Activated CD4-positive, alpha-beta T cell treated with anti-CD3 and anti-CD28 coated beads for 4 hours (primary cell): Measurements from ENCODE around the gene PPM1M.
"Not testable (repeated sequence)": the region's sequence is repeated elsewhere in the genome, so short reads cannot be mapped to it uniquely, and the experiment has no call there.

ENCODE experiments used
- DNase-seq, 2 donors: peaks; one replicate each; pipeline ENCODE4 v3.0.0-alpha.2; 2020

The PPM1M gene

DNA sequence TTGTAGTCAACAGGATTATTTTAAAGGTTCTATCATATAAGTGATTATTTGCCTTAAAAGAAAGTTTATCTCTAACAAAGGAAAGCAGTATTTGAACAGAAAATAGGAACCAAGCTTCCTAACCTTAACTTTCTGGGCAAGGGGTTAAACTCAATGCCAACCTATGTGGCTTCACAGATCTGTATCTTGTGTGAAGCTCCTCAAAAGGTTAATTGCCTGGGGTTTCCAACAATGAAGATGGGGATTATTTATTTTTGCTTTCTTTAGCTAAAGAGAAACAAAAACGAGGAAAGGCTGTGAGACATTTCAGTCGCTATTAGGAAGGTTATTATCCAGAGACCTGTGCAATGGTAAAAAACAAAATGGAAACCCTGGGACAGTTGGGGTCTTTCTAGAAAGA is 34.0 kb downstream of the PPM1M start:
- no peak for DNase-seq

DNA sequence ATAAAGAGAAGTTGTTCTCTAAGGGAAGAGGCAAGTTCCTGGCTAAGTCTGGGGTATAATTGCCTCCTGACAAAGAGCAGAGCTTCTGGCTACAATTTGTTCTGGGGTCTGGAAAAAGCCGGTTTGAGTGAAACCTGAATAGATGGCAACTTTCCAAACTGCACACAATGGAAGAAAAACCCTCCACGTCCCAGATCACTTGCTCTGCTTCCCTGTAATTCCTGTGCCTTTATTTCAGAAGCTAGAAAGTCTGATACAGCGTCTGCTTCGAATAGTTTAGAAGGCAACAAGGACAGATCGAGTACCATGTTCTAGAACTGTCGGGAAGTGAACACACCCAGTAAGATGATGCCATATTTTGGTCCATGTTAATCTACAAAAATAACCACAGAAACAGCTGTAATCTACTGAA is 34.5 kb downstream of the PPM1M start:
- DNase-seq: no peak

DNA sequence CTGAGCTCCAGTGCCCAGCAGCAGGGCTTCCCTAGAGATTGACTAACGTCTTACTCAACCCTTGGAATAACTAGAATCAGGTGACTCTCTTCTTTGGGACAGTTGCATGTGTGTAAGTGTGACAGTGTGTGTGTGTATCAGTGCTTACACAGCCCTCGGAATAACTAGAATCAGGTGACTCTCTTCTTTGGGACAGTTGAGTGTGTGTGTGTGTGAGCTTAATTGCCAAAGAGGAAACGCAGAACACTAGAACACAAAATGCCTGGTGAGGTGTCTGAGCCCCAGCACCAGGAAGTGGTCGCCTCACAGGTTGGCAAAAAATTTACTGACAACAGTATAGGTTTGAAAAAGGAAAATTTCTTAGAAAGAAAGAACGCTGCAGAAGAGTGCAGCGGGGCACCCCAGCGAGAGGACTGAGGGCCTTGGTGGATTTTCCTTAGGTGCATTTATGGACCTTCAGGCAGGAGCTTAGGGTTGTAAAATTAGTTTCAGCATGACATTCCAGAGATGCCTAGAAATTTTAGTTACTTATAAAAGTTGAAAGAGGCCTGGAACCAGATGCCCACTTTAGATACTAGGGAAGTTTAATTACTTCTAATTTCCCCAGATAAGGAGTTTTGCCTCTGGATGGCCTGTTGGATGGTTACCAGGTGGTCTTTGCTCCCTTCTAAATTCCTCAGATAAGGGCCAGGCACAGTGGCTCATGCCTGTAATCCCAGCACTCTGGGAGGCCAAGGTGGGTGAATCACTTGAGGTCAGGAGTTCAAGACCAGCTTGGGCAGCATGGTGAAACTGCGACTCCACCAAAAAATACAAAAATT is 36.6 kb downstream of the PPM1M start:
- peak in 1 of 2 donors; percentile 36 for DNase-seq

DNA sequence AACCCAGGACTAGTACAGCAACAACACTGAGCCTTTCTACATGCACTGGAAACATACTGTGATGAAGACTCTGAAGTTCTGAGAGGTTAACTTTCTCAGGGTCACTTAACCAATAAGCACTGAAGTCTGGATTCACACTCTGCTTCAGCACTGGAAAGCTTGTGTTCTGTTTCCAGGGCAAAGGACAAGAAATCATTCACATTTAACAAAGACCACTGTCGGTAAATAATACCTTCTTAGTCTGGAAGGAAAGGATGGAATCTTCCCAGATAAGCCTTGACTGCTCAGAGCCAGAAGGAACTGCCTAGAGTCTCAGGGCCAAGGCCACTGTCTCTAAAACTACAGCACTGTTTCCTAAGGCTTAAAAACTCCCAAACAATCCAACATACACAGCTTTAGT is 37.7 kb downstream of the PPM1M start:
- no peak for DNase-seq

DNA sequence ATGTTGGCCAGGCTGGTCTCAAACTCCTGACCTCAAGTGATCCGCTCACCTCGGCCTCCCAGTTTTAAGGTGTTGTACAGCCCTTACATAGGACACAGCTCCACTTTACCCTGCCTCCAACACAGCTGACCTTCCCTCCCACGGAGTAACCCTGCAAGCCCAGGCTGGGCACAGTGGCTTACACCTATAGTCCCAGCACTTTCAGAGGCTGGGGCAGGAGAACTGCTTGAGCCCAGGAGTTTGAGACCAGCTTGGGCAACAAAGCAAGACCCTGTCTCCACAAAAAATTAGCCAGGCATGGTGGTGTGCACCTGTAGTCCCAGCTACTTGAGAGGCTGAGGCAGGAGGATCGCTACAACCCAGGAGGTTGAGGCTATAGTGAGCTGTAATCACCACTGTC is 38.5 kb downstream of the PPM1M start:
- DNase-seq: not testable (repeated sequence)

DNA sequence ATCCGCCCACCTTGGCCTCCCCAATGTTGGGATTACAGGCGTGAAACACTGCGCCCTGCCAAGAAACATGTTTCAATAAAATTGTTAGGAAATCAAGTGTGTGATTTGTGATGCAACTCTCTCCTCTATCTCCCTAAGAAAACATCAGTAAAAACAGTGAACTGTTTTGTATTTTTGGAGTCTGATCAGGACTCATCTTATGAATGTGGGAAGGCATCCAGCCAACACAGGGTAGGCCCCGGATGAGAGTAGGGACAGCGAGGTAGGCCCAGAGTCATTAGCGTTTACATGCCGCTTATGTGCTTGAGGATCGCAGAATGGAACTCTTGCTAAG is 41.2 kb downstream of the PPM1M start:
- no peak for DNase-seq

DNA sequence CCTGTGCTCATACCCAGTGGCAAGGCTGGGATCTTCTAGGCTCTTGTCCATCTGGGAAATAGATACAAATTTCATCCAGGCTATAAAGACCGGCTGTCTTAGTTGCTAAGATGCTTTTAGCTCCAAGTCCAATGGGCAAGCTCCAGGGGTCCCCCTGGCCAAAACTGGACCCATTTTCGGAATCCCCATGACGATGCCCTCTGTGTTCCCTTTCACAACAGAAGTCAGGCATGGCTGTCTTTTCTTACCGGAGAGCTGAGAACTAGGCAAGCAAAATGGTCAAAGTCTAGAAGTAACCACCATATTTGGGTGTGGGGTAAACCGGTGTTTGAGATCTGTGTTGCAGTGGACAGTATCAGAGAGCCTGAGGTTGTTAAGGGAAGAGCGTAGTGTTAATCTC is 43.1 kb downstream of the PPM1M start:
- DNase-seq: no peak

DNA sequence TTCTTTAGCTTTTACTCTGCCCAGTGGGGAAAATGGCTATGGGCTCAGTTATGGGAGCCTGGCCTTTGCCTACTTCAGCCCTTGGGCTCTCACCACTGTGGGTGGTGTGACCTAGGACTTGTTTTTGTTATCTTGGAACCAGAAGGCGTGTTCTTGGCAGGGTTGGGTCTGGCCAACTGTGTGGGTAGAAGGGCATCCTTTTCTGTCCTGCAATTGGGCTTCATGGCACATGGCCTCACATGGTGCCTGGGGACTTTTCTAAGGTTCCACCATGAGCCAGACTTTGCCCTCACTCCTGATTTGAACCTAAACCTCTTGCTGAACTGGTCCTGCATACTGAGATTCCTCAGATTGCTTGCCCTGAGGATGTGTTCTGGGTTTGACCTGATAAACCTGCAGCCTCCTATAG is 43.8 kb downstream of the PPM1M start:
- no peak for DNase-seq

DNA sequence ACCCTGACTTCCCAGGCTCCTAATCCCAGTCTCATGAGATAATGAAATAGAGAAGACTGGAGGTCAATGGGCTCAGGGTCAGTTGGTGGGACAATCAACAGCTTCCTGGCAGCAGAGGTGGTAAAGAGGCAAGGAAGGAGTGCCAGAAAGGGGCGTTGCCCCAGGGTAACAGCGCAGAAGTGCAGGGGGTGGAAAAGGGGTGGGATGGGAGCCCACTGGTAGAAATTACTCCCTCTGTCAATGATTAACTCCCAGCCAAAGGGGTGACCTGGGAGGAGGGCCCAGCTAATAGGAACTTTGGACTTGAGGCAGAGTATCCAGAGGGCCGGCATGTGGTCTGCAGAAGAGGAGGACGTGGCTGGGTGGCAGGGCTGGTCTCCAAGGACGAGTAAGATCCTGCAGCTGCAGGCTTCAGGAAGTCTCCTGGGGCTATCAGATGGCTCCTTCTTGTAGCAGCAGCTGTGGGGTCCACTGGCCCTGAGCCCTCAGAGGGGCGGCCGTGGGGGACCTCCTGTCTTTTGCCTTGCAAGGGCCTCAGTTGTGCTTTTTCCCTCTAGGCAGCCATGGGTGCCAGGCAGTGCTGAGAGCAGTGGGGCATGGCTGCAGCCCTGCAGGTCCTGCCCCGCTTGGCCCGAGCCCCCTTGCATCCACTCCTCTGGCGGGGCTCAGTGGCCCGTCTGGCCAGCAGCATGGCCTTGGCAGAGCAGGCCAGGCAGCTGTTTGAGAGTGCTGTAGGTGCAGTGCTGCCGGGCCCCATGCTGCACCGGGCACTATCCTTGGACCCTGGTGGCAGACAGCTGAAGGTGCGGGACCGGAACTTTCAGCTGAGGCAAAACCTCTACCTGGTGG is 44.4 kb downstream of the PPM1M start:
- no peak for DNase-seq

DNA sequence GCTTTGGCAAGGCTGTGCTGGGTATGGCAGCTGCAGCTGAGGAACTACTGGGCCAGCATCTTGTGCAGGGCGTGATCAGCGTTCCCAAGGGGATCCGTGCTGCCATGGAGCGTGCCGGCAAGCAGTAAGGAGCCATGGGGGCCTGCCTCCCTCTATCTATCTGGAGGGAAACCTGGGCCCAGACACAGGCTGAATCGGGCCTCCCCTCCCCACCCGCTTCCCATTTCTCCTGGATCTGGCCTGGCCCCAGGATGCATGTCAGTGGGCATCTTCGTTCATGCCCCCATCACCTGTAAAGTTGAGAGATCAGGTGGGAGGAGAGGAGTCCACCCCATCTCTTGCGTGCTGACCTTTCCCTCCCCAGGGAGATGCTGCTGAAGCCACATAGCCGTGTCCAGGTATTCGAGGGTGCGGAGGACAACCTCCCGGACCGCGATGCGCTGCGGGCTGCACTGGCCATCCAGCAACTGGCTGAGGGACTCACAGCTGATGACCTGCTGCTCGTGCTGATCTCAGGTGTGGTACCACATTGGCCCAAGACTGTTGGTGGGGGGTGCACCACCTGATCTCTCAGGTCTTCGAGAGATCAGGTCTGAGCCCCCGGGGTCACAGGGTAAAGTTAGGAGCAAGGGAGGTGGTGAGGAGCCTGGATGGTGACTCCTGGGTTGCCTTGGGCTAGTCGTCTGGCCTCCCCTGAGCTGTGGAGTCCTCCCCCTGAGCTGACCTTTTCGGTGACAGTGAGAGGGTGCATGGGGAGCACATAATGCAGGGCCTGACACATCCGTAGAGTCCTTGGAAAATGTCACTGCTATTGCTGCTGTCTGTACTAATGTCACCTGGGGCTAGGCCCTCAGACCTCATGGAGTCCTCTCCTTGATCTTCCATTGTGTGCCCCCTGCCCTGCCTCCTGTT is 45.3 kb downstream of the PPM1M start:
- no peak for DNase-seq

DNA sequence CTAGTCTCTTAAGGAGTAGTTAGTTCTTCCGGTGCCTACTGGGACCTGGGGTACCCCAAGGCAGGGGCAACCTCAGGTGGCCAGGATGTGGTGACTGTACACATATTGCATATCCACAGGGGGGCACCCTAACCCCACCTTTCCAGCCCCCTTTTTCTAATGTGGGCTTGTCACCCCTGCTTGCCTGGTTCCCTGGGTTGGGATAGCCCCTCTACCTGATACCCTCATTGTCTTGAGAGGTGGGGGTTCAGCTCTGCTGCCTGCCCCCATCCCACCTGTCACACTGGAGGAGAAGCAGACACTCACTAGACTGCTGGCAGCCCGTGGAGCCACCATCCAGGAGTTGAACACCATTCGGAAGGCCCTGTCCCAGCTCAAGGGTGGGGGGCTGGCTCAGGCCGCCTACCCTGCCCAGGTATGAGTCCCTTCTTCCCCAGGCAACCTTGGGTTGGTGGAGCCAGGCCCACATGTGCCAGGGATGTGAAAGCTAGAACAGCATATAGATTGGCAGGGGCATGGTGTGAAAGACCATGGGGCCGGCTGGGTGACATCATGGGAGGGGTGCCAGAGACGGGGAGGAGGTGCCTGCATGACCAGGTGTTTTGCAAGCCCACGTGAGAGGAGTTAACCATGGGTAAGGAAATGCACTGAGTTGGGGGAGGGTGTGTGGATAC is 46.1 kb downstream of the PPM1M start:
- peak; percentile 36 to 48 for DNase-seq

DNA sequence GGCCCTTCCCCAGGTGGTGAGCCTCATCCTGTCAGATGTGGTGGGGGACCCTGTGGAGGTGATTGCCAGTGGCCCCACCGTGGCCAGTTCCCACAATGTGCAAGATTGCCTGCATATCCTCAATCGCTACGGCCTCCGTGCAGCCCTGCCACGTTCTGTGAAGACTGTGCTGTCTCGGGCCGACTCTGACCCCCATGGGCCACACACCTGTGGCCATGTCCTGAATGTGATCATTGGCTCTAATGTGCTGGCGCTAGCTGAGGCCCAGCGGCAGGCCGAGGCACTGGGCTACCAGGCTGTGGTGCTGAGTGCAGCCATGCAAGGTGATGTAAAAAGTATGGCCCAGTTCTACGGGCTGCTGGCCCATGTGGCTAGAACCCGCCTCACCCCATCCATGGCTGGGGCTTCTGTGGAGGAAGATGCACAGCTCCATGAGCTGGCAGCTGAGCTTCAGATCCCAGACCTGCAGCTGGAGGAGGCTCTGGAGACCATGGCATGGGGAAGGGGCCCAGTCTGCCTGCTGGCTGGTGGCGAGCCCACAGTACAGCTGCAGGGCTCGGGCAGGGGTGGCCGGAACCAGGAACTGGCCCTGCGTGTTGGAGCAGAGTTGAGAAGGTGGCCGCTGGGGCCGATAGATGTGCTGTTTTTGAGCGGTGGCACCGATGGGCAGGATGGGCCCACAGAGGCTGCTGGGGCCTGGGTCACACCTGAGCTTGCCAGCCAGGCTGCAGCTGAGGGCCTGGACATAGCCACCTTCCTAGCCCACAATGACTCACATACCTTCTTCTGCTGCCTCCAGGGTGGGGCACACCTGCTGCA is 46.9 kb downstream of the PPM1M start:
- DNase-seq: no peak

DNA sequence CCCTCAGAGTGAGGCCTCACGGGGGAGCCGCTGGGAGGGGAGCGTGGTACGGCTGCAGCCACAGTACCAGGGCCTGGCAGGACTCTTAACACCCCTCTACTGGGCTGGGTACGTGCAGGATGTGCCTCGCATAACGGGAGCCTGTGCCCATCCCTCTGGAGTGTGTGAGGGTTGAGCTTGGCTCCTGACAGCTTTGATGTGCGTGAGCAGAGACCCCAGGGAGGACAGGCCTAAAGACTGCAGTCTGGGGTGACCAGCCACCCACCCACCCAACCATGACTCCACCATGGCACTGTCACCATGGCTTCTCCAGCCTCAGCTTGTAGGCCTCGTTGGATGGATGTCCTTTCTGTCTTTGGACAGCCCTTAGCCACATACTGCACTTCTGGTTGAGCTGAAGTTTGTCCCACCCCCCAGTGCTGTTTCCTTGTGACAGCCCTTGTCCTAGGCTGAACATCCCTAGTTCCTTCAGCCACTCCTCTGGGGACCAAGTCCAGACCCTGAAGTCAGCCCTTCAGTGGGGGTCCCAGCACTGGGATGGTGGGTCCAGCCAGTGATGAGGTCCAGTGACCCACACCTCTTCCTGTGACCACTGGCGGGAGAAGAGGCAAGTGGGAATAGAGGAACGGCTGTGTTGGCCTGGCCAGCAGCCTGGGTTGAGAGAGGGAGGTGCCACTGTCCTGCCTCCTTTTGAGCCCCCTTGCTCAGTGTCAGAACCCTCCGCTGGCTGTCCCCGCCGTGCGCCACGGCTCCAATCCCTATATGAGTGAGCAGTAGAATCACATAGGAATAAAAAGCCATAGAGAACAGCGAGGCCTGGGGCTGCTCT is 48.1 kb downstream of the PPM1M start:
- no peak for DNase-seq

DNA sequence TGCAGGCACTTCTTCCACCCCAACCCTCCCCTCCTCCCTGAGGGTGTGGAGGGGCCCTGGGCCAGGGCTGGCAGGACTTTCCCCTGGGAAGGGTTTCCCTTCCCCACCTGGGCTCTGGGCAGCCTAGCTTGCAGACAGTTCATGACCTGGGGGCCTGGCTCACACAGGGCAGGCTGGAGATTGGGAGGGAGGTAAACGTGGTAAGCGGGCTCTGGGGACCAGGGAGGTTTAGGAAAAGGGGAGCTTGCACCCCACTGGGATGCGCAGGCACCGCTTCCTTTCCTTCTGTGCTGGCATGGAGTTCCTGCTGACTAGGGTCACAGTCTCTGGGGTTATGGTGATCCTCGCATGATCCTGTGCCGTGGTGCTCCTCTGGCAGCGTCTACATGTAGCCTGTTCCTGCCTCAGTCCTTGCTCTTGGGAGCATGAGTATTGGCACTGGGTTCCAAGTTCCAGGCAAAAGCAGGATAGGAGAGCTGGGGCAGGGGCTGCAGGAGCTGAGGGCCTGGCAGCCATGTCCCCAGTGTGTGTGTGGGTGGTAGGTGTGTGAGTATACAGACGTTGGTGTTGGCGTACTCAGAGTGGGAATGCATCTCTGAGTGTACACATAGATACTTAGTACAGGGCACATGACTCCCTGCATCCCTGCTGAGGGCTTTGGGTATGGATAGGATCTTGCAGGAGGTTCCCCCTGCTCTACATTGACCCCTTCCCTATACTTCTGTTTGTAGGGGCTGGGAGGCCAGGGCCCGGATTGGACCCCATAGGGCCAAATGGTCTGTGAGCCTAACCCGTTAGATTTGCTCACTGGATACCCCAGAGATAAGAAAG is 49.0 kb downstream of the PPM1M start:
- DNase-seq: no peak

DNA sequence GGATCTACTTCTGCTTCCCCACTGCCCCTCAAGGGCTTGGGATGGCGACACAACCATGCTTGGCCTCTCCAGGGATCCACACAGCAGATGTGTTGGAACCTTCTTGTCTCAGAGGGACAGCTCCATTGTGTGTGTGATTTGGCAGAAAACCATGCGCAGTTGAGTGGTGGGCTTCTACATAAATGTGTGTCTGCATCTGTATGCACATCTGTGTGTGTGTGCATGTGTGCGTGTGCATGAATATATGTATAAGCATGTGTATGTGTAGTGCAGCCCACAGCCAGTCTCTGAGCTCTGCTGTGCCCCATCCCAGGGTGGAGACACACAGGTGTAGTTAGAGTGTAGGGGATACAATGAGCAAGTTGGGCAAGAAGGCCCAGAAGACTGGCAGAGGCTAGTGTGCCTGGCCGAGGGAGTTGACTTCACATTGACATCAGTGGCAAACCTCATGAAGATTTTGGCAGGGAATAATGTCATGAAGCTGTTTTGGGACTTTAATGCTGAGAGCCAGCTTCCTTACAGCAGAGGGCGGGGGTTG is 50.2 kb downstream of the PPM1M start:
- DNase-seq: no peak

DNA sequence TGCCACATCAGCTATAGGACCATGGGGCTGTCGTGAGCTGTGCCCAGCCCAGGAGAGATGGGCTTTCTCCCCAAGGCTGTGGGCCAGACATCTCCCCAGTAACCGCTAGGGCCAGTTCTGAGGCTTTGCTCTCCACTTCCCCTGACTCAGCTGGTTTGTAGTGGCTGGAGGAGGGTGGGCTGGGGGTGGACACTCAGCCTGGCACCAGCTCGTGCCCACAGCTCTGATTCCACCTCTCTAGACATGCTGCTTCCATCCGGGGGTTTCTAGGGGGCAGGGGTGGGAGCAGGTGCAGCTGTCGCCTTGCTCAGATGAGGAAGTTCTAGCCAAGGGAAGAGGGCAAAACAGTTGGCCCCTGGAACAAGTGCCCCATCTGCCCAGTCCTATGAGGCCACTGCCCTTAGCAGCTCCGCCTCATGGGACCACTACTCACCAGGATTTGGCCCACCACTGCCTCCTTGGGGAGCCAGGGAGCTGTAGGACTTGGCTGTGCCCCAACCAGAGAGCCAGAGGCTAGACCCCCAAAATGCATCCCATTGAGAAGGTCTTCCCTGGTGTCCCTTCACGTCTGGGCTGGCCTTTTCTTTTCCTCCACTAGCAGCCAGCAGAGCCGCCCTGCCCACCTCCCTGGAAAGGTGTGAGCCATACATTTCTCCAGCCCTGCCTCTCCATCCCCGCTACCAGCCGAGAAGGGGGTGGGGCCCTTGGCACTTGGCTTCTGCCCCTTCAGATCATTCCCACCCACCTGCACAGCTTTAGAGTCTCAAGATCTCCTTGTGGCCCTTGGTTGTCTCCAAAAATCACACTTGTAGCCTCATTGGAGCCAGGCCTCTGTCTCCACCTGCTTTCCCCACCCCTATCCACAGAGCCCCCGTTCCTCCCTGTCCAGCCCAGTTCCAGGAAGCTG is 51.9 kb downstream of the PPM1M start:
- DNase-seq: no peak

DNA sequence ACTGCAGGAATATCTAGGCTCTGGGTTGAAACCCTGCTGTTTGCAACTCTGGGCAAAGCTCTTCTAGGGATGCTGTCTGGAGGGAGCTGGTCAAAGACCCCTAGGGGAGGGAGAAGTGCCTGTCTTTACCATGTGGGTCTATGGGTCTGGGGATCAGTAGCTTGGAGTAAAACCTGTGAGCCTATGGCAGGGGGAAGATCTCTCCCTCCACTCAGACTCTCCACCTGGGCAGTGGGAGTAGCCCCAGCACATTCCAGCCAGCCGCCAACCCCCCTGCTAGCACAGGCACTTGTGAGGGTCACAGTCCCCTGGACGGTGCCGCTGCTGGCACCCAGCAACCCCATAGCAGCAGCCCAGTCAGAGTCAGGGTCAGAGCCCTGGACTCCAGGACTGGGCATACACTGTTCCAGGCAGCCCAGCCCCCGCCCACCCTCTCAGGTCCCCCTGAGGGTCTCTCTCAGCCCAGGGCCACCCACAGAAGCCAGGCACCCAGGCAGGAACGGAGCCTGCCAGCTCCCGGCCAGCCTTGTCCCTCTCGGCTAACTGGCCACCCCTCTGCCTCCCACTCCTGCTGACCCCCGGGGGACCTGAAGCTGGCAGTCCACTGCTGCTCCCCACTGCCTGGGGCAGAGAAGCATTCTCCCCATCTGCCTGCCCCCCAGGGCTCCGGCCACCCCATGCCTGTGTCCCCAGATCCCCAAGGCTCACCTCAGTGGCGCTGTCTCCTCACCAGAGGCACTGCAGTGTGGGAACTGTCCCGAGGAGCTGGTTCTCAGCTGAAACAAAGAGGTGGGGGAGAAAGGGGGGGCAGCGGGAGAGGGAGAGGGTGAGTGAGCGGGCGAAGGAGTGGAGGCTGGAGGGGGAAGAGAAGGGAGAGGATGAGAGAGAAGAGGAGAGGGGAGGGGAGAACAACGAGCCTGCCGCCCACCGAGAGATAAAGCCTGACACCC is 52.9 kb downstream of the PPM1M start:
- DNase-seq: no peak
